Liver (tissue), 3 donors: ENCODE data around the gene ACTN4.

Source experiments
- ATF3 ChIP-seq: IDR thresholded peaks from 2 replicates; pipeline ENCODE4 v1.6.1; 2016; ENCODE audit warnings: antibody characterized with exemption
- CTCF ChIP-seq: fragments of 150-350 bp; IDR thresholded peaks from 2 replicates; pipeline ENCODE4 v1.5.1; 2017; ENCODE audit warnings: improper control_type of control experiment, low read depth, low read length; ENCODE audit not compliant: missing input control
- EGR1 ChIP-seq, 2 donors: IDR thresholded peaks; 2 replicates each; pipeline ENCODE4 v1.6.1; 2016 to 2018; ENCODE audit warnings: antibody characterized with exemption in 2 of 2, low read depth in 2 of 2
- FOXA1 ChIP-seq: IDR thresholded peaks from 2 replicates; pipeline ENCODE4 v1.6.1; 2016; ENCODE audit warnings: antibody characterized with exemption
- GABPA ChIP-seq, 2 donors: IDR thresholded peaks in 1 of 2; conservative IDR thresholded peaks in 1 of 2; 2 replicates each; pipeline ENCODE4 v1.6.1; 2016; ENCODE audit warnings: antibody characterized with exemption in 2 of 2, mild to moderate bottlenecking in 1 of 2, moderate library complexity in 1 of 2
- JUND ChIP-seq, 2 donors: IDR thresholded peaks; 2 replicates each; pipeline ENCODE4 v1.6.1; 2016; ENCODE audit warnings: antibody characterized with exemption in 2 of 2
- MAX ChIP-seq: IDR thresholded peaks from 2 replicates; pipeline ENCODE4 v1.6.1; 2016; ENCODE audit warnings: antibody characterized with exemption
- NR2F2 ChIP-seq: IDR thresholded peaks from 2 replicates; pipeline ENCODE4 v1.6.1; 2016; ENCODE audit warnings: antibody characterized with exemption
- RAD21 ChIP-seq, 2 donors: IDR thresholded peaks; 2 replicates each; pipeline ENCODE4 v1.6.1; 2016; ENCODE audit warnings: antibody characterized with exemption in 2 of 2, mild to moderate bottlenecking in 2 of 2
- REST ChIP-seq: IDR thresholded peaks from 2 replicates; pipeline ENCODE4 v1.6.1; 2016; ENCODE audit warnings: antibody characterized with exemption, mild to moderate bottlenecking
- SP1 ChIP-seq: IDR thresholded peaks from 2 replicates; pipeline ENCODE4 v1.6.1; 2018; ENCODE audit warnings: antibody characterized with exemption, mild to moderate bottlenecking
- TAF1 ChIP-seq: conservative IDR thresholded peaks from 2 replicates; pipeline ENCODE4 v1.6.1; 2016; ENCODE audit warnings: antibody characterized with exemption, mild to moderate bottlenecking
- YY1 ChIP-seq: IDR thresholded peaks from 2 replicates; pipeline ENCODE4 v1.6.1; 2016; ENCODE audit warnings: antibody characterized with exemption, mild to moderate bottlenecking
- ZBTB33 ChIP-seq: IDR thresholded peaks from 2 replicates; pipeline ENCODE4 v1.6.1; 2016; ENCODE audit warnings: antibody characterized with exemption
- donor health status: healthy.
- donor health status: healthy.

- TF ChIP-seq GABPA (IDR thresholded peaks at IDR 0.05 in 1 of 2, conservative IDR thresholded peaks at IDR 0.05 in 1 of 2) (no peak), CTCF (no peak), REST (no peak), TAF1 (no peak), EGR1 (IDR thresholded peaks at IDR 0.05; ENCODE audit: low read depth in 2 of 2) (no peak), RAD21 (IDR thresholded peaks at IDR 0.05) (peak; percentile 40 to 59), ZBTB33 (no peak), YY1 (no peak), JUND (IDR thresholded peaks at IDR 0.05) (no peak), MAX (no peak), ATF3 (no peak), NR2F2 (peak; percentile 69), SP1 (no peak), FOXA1 (no peak)
Measured at GRCh38 chr19:38707512-38708114, 60.2 kb downstream of the ACTN4 start.
